Pulmonary artery endothelial cell (primary cell): ENCODE data around the gene ACTR3C. TPM values are rescaled to one million over a fixed set of nuclear protein-coding genes. Genes with fewer than 3 reads are reported as not detected.

Source experiments
- DNase-seq: peaks from one replicate; pipeline ENCODE4 v3.0.0-alpha.2; 2011; ENCODE audit warnings: low read depth, low spot score
- total RNA-seq: library from RNA; depleted of rRNA; stranded (reverse); fragments of >200 nt; gene quantifications from 2 replicates; pipeline ENCODE4 v1.2.3, GENCODE V29; 2014

Gene ACTR3C
- total RNA-seq, 1 donor from 2014 or later, result 0.20 TPM

GRCh38 chr7:150359622-150360362 lies 36.4 kb upstream of the ACTR3C start:
- DNase-seq, result no peak

GRCh38 chr7:150358988-150359621 lies 35.8 kb upstream of the ACTR3C start:
- no peak for DNase-seq

- no peak for DNase-seq
Measured at GRCh38 chr7:150358433-150358832, 35.1 kb upstream of the ACTR3C start.

GRCh38 chr7:150357771-150358427 lies 34.6 kb upstream of the ACTR3C start:
- no peak for DNase-seq

- DNase-seq, result no peak
Measured at GRCh38 chr7:150357270-150357669, 33.9 kb upstream of the ACTR3C start.

- DNase-seq, result no peak
Measured at GRCh38 chr7:150356265-150356897, 33.0 kb upstream of the ACTR3C start.

GRCh38 chr7:150355666-150356059 lies 32.3 kb upstream of the ACTR3C start:
- no peak for DNase-seq

GRCh38 chr7:150351587-150352194 lies 28.3 kb upstream of the ACTR3C start:
- no peak for DNase-seq

- no peak for DNase-seq
Measured at GRCh38 chr7:150346922-150347321, 23.6 kb upstream of the ACTR3C start.

DNA sequence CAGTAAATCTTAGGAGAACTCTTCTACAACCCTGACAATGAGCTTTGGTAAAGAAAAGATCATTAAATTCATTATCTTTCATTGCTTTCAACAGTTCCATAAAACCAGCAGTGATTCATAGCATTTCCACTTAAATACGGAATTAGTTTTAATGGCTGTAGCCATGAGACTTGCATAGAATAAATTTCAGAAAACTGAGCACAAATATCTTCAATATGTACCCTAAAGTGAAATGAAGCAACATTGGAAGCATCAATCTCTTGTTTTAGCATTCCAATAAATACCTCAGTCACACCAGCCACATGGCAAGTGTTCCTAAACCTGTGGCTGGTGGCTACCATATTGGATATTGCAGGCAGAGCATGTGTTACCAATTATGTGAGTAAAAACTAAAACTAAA lies 21.7 kb upstream of the ACTR3C start:
- DNase-seq, result no peak

GRCh38 chr7:150344299-150344698 lies 21.0 kb upstream of the ACTR3C start:
- no peak for DNase-seq

GRCh38 chr7:150343225-150343624 lies 19.9 kb upstream of the ACTR3C start:
- DNase-seq, result no peak

DNA sequence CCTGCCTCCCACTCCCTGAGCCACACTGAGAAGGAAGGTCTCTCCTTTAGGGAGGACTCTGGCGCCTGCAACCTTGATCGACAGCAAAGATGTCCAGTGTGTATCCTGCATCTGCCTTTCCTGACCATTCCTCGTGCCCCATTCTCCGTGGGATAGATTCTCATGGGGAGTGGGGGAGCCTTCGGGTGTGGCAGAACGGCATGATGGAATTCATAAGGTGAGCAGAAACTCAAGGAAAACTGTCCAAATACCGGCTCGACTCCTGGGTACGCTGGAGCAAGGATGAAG lies 18.7 kb upstream of the ACTR3C start:
- DNase-seq, result no peak

DNA sequence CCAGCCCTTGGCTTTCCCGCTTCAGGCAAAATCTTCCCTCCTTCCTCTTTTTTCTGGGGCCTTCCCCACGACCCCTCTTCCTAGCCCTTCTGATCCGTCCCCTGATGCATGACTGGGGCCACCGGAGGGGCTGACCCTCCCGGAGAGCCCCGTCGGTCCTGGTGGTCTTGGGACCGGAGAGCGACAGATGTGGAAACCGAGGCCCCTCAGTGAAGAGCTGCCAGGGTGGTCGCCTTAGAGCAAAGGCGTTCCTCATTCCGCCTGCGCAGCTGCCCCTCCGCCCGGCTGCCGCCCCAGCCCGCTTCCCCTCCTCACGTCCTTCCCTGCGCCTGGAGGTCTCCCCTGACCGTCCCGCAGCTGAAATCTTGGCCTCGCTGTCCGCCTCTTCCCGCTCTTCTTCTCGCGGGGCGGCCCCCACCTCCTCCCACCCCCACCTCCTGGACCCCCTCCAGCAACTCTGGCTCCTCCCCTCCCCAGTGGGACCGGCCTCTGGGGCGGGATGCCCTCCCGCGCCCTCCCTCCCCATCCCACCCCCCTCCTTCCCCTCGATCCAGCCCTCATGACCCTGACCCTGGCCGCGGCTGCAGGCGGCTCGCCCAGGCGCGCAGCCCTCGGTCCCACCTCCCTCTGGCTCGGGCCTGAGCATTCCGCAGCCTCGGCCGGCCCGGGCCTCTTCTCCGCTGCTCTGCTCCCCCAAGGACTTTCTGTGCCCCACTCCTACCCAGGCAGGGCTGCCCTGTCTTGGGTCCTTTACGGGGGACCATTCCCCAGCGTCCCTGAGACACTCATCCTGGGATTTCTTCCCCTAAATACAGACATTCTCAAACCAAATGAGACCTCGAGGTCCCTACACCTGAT lies 18.1 kb upstream of the ACTR3C start, which contains the start of gene RARRES2:
Gene RARRES2 (minus strand): TSS at position 367 of the 858 bp plus-strand sequence. CDS start 1,020 bp downstream, outside the sequence.
- no peak for DNase-seq

DNA sequence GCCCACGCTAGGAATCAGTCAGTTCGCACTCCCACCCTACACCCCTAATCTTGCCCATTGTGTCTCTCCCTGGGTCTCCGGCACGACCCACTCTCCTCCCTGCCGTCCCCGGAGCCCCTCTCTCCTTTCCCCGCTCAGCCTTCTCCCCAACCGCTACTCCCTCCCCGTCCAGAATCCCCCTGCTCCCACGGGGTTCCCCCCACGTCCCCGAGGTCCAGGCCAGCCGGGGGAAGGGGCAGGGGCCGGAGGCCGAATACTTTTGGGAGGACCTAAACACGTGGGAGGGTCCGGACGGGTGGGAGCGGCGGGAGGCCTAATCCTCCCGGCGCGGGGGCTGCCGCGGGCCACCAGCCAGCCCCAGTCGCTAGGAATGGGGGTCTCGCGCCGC lies 17.5 kb upstream of the ACTR3C start:
- no peak for DNase-seq

- DNase-seq, result no peak
Measured at GRCh38 chr7:150340024-150340749, 16.8 kb upstream of the ACTR3C start.

- no peak for DNase-seq
Measured at GRCh38 chr7:150339409-150339809, 16.1 kb upstream of the ACTR3C start.

DNA sequence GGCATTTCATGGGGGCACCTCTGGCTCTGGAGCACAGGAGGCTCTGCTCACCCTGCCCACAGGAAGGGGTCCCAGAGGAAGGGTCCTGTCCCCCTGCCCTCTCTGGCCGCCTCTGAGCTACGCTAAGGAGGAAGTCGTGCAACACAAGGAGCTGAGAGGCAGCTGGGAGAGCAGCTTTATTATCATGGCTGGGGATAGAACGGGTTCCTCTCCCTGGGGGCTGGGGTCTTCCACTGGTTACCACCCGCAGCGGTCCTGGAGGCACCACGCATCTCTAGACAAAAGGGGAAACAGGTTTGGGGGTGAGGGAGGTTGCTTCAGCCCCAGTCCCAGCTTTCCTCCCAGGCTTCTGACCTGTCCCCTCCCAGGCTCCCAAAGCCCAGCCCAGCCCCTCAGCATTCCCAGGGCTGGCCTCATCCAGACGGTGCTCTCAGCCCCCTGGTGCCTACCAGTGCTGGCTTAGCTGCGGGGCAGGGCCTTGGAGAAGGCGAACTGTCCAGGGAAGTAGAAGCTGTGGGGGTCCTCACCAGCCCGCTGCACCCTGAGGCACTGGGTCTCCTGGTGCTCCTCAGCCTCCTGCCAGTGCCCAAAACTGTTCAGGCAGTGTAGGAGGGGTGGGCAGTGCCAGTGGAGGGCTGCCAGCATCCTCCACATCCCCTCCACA lies 15.0 kb upstream of the ACTR3C start:
- no peak for DNase-seq

- no peak for DNase-seq
Measured at GRCh38 chr7:150337659-150338081, 14.3 kb upstream of the ACTR3C start.

GRCh38 chr7:150337179-150337578 lies 13.8 kb upstream of the ACTR3C start:
- no peak for DNase-seq
